Activated B cell treated with CpG ODN at 0.5 μM for 24 hours (primary cell): ENCODE data around the gene NR1I2. TPM values are rescaled to one million over a fixed set of nuclear protein-coding genes. Genes with fewer than 3 reads are reported as not detected.

ENCODE experiments used
- ATAC-seq: fragments of 200-7000 bp; cut with Tn5 transposase; one replicate; pipeline ENCODE4 v1.10.0; 2021; ENCODE audit warnings: low read depth, mild to moderate bottlenecking, moderate library complexity
- CTCF ChIA-PET: fragments of 350-600 bp; sonication (Branson Sonifier 250); formaldehyde crosslinking; loops from one replicate; lab custom pipeline; 2021; ENCODE audit warnings: antibody characterized with exemption; lab: Charles Lee
- POLR2A ChIA-PET: fragments of 350-600 bp; sonication (Branson Sonifier 250); formaldehyde crosslinking; loops from one replicate; lab custom pipeline; 2021; ENCODE audit warnings: antibody characterized with exemption; lab: Charles Lee
- DNase-seq: peaks from one replicate; pipeline ENCODE4 v3.0.0; 2022
- H3K27ac Mint-ChIP-seq: one replicate; pipeline ENCODE4 v1.8.0; 2020; ENCODE audit warnings: mixed read lengths
- H3K27me3 Mint-ChIP-seq: one replicate; pipeline ENCODE4 v1.8.0; 2021; ENCODE audit warnings: mixed read lengths
- H3K36me3 Mint-ChIP-seq: one replicate; pipeline ENCODE4 v1.8.0; 2021; ENCODE audit warnings: low read depth, mixed read lengths
- H3K4me1 Mint-ChIP-seq: one replicate; pipeline ENCODE4 v1.8.0; 2021; ENCODE audit warnings: mixed read lengths
- H3K4me3 Mint-ChIP-seq: one replicate; pipeline ENCODE4 v1.8.0; 2020; ENCODE audit warnings: mild to moderate bottlenecking, mixed read lengths
- H3K9me3 Mint-ChIP-seq: one replicate; pipeline ENCODE4 v1.8.0; 2020; ENCODE audit warnings: mixed read lengths
- CTCF ChIP-seq: fragments of 200-600 bp; IDR thresholded peaks from one replicate; pipeline ENCODE4 v1.8.0; 2022; ENCODE audit warnings: antibody characterized with exemption, mild to moderate bottlenecking
- intact Hi-C: fragments of 100-400 bp; cut with micrococcal nuclease; formaldehyde crosslinking; loops from one replicate; pipeline ENCODE4 v1.15.1; 2024
- total RNA-seq: library from RNA; stranded (reverse); gene quantifications from 2 replicates; pipeline ENCODE4 v1.2.3, GENCODE V29; 2022

Gene NR1I2
- 1.1 and 1.2 TPM in 2 replicates for total RNA-seq

DNA sequence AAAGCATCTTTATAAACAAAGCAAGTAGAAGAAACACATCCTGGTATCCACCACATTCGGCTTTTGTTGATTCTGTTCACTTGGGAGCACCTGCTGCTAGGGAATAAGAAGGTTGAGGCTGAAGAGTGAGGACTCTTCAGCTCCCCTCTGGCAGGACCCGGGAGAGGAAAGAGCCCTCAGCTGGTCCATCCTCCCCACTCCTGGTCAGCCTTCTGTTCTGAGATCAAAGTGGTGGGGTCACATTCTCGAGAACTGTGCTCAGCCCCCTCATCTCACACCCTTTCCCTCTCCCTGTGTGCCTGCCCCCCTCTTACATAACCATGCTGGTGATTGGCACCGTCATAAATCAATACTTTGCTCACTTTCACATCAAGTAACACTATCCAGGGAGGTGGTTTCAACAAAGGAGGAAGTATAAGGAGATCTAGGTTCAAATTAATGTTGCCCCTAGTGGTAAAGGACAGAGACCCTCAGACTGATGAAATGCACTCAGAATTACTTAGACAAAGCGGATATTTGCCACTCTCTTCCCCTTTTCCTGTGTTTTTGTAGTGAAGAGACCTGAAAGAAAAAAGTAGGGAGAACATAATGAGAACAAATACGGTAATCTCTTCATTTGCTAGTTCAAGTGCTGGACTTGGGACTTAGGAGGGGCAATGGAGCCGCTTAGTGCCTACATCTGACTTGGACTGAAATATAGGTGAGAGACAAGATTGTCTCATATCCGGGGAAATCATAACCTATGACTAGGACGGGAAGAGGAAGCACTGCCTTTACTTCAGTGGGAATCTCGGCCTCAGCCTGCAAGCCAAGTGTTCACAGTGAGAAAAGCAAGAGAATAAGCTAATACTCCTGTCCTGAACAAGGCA is at the start of gene NR1I2:
Gene NR1I2, plus strand, starts transcription at position 772 of the 869 bp plus-strand sequence.
- intact Hi-C loops = no loop called here
- no peak within 1 kb of the TSS for H3K4me3 Mint-ChIP-seq
- H3K27ac Mint-ChIP-seq = no peak within 1 kb of the TSS
- ATAC-seq = no peak
- peaks cover under 1% of the 10 kb centered on the region for H3K9me3 Mint-ChIP-seq
- no peak for DNase-seq
- TF ChIP-seq CTCF = no peak
- CTCF ChIA-PET = no interaction called here
- no peaks in the 10 kb centered on the region for H3K36me3 Mint-ChIP-seq
- POLR2A ChIA-PET = no interaction called here
- no peaks in the 10 kb centered on the region for H3K4me1 Mint-ChIP-seq
- no peaks in the 10 kb centered on the region for H3K27me3 Mint-ChIP-seq

GRCh38 chr3:119733812-119734211 is 48.1 kb upstream of the NR1I2 start:
- DNase-seq = no peak
- intact Hi-C loops = no loop called here
- no peak for TF ChIP-seq CTCF
- ChIA-PET POLR2A (no interaction called here), CTCF (no interaction called here)
- no peaks in the 10 kb centered on the region for H3K36me3 Mint-ChIP-seq
- no peak overlapping the region for H3K27ac Mint-ChIP-seq
- no peak for ATAC-seq
- no peak overlapping the region for H3K4me3 Mint-ChIP-seq
- no peaks in the 10 kb centered on the region for H3K9me3 Mint-ChIP-seq
- H3K27me3 Mint-ChIP-seq = no peaks in the 10 kb centered on the region
- peaks cover 2% of the 10 kb centered on the region for H3K4me1 Mint-ChIP-seq

DNA sequence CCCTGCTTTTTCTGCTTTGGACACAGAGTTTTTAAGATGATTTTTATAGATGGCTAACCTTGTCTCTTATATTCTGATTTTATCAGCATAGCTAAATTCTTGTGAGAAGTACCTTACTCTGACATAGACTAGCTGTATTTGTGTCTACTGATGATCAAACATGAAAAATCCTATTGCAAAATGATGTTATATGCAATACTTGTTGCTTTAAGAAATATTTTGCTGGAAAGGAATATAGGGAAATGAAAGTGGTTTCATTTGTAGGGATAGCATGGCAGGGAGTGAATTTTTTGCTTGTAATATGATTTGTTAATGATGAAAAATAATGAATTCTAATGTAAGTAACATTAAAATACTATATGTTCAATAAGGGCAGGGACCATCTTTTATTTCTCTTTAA is 43.2 kb upstream of the NR1I2 start:
- H3K27ac Mint-ChIP-seq = no peak overlapping the region

DNA sequence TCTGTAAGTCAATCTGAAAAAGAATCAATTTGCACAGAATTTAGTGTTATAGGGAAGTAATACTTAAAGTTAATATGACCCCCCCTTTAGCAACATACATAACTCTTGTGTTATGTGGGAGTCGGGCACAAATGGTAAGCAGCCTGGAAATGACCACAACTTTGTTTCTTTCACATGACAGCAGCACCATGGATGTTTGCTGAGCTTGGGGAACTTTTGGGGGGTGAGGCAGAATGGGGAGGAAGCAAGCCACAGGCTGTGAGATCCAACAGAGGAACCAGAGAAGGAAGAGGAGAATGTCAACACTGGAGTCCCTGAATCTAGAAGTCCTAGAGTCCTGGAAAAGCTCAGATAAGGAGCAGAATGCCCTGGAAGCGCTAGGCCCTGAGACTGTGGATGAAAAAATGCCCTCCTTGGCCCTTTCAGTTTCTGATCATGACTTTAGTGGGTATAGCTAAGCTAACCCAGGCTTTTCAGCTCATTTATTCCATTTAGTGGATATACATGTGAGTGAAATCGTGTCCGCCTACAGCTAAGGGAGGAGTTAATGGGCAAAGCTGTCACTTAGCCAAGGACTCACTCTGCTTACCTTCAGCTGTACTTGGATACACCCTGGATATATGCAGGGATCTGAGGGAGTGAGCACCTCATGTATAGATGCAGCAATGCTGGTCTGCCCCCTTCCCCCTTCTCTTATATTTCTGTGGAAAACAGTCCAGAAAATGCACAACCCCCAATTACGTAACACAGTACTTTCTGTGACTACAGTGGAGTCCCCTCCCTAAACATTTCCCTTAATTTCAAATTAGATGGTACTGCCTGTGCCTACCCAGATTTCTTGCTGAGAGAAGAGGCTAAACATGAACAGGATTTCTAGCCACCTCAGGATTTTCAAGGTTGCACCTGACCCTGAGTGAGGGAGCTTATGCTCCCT is 40.0 kb upstream of the NR1I2 start:
- Mint-ChIP-seq H3K4me1 (peaks cover 2% of the 10 kb centered on the region), H3K36me3 (no peaks in the 10 kb centered on the region), H3K27ac (no peak overlapping the region), H3K9me3 (no peaks in the 10 kb centered on the region), H3K4me3 (no peak overlapping the region), H3K27me3 (peaks cover 5% of the 10 kb centered on the region)
- ChIA-PET CTCF (interaction anchor here (0.7 to 1.1 kb wide), 2 partner anchors 13 to 23 kb away, joined by 3 read pairs; no protein-coding TSS in a partner anchor), POLR2A (interaction anchor here (0.7 kb wide), 1 partner anchor 66 kb away, joined by 6 read pairs; no protein-coding TSS in a partner anchor)
- no peak for ATAC-seq
- no peak for DNase-seq
- intact Hi-C loops = no loop called here
- no peak for TF ChIP-seq CTCF

More for the DNA sequence above, 43.2 kb upstream of the NR1I2 start:
- no peaks in the 10 kb centered on the region for H3K9me3 Mint-ChIP-seq
- H3K36me3 Mint-ChIP-seq = no peaks in the 10 kb centered on the region
- no peak for ATAC-seq
- CTCF ChIA-PET = no interaction called here
- intact Hi-C loops = no loop called here
- TF ChIP-seq CTCF = no peak
- H3K27me3 Mint-ChIP-seq = peaks cover 4% of the 10 kb centered on the region
- no peak overlapping the region for H3K4me3 Mint-ChIP-seq
- POLR2A ChIA-PET = no interaction called here
- H3K4me1 Mint-ChIP-seq = peaks cover 2% of the 10 kb centered on the region
- DNase-seq = no peak

- ChIA-PET CTCF (no interaction called here), POLR2A (no interaction called here)
- Mint-ChIP-seq H3K27me3 (peaks cover 5% of the 10 kb centered on the region), H3K4me1 (no peaks in the 10 kb centered on the region), H3K9me3 (no peaks in the 10 kb centered on the region), H3K27ac (no peak overlapping the region), H3K36me3 (no peaks in the 10 kb centered on the region), H3K4me3 (no peak overlapping the region)
- no peak for TF ChIP-seq CTCF
- intact Hi-C loops = no loop called here
- ATAC-seq = no peak
- DNase-seq = no peak
Observed at GRCh38 chr3:119743921-119744320, 38.0 kb upstream of the NR1I2 start.
